Activated CD4-positive, alpha-beta T cell treated with anti-CD3 and anti-CD28 coated beads, Interleukin-2, amount 10 ng/mL, durations not matched to agents 24 days and 14 days (primary cell): ENCODE data around the gene AXIN2. TPM values are rescaled to one million over a fixed set of nuclear protein-coding genes. Genes with fewer than 3 reads are reported as not detected.
A peak's percentile ranks its signal among the peaks of the same experiment; 100 is the strongest.
"Not testable (repeated sequence)": the region's sequence is repeated elsewhere in the genome, so short reads cannot be mapped to it uniquely, and the experiment has no call there.

Experiments
- DNase-seq: peaks from one replicate; pipeline ENCODE4 v3.0.0; 2022
- H3K27ac Mint-ChIP-seq: one replicate; pipeline ENCODE4 v1.8.0; 2022; ENCODE audit warnings: mild to moderate bottlenecking, mixed read lengths
- H3K27me3 Mint-ChIP-seq: one replicate; pipeline ENCODE4 v1.8.0; 2022; ENCODE audit warnings: mixed read lengths
- H3K36me3 Mint-ChIP-seq: one replicate; pipeline ENCODE4 v1.8.0; 2022; ENCODE audit warnings: low read depth, mild to moderate bottlenecking, mixed read lengths
- H3K4me1 Mint-ChIP-seq: one replicate; pipeline ENCODE4 v1.8.0; 2021; ENCODE audit warnings: mixed read lengths
- H3K4me3 Mint-ChIP-seq: one replicate; pipeline ENCODE4 v1.8.0; 2022; ENCODE audit warnings: mild to moderate bottlenecking, moderate library complexity, mixed read lengths
- H3K9me3 Mint-ChIP-seq: one replicate; pipeline ENCODE4 v1.8.0; 2021; ENCODE audit warnings: mixed read lengths
- intact Hi-C: fragments of 100-400 bp; cut with micrococcal nuclease; formaldehyde crosslinking; loops from one replicate; pipeline ENCODE4 v1.15.1; 2023
- total RNA-seq: library from RNA; stranded (reverse); gene quantifications from 2 replicates; pipeline ENCODE4 v1.2.3, GENCODE V29; 2022

Gene AXIN2
- total RNA-seq, 1 donor from 2014 or later = 5.2 TPM

- H3K27me3 Mint-ChIP-seq = peaks cover 15% of the 10 kb centered on the region
- intact Hi-C loops = no loop called here
- peaks cover 7% of the 10 kb centered on the region for H3K9me3 Mint-ChIP-seq
- DNase-seq = no peak
- H3K4me3 Mint-ChIP-seq = no peak overlapping the region
- no peaks in the 10 kb centered on the region for H3K36me3 Mint-ChIP-seq
- no peak overlapping the region for H3K27ac Mint-ChIP-seq
- H3K4me1 Mint-ChIP-seq = peaks cover 2% of the 10 kb centered on the region
Observed at GRCh38 chr17:65489413-65490155, 71.9 kb downstream of the AXIN2 start.

- peaks cover 2% of the 10 kb centered on the region for H3K4me1 Mint-ChIP-seq
- H3K27ac Mint-ChIP-seq = no peak overlapping the region
- DNase-seq = no peak
Observed at GRCh38 chr17:65488665-65489064, 72.8 kb downstream of the AXIN2 start.

DNA sequence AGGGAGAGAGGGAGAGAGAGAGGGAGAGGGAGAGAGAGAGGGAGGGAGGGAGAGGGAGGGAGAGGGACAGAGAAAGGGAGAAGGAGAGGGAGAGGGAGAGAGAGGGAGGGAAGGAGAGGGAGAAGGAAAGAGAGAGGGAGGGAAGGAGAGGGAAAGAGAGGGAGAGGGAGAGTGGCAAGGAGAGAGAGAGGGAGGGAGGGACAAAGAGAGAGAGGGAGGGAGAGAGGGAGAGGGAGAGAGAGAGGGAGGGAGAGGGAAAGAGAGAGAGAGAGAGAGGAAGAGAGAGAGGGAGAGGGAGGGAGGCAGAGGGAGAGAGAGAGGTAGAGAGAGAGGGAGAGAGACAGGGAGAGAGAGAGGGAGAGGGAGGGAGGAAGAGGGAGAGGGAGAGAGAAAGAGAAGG, 73.5 kb downstream of the AXIN2 start:
- peaks cover 2% of the 10 kb centered on the region for H3K4me1 Mint-ChIP-seq
- H3K36me3 Mint-ChIP-seq = no peaks in the 10 kb centered on the region
- H3K4me3 Mint-ChIP-seq = no peak overlapping the region
- intact Hi-C loops = no loop called here
- no peak for DNase-seq
- H3K9me3 Mint-ChIP-seq = peaks cover 7% of the 10 kb centered on the region
- H3K27me3 Mint-ChIP-seq = peaks cover 15% of the 10 kb centered on the region
- no peak overlapping the region for H3K27ac Mint-ChIP-seq

More at GRCh38 chr17:65488665-65489064, 72.8 kb downstream of the AXIN2 start:
- H3K27me3 Mint-ChIP-seq = peaks cover 15% of the 10 kb centered on the region
- intact Hi-C loops = no loop called here
- no peaks in the 10 kb centered on the region for H3K36me3 Mint-ChIP-seq
- no peak overlapping the region for H3K4me3 Mint-ChIP-seq
- peaks cover 7% of the 10 kb centered on the region for H3K9me3 Mint-ChIP-seq

DNA sequence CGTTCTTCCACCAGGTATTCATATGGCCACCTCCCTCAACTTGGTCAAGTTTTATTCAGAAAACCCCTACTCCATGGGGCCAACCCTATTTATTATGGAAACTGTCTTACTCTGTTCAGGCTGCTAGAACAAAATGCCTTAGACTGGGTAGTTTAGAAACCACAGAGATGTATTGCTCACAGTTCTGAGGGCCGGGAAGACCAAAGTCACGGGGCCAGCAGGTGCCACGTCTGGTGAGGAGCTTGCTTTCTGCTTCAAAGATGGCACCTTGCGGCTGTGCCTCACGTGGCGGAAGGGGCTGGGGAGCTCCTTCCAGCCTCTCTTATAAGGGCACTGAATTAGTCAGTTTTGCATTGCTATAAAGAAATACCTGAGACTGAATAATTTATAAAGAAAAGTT, 74.3 kb downstream of the AXIN2 start:
- no peaks in the 10 kb centered on the region for H3K36me3 Mint-ChIP-seq
- H3K27ac Mint-ChIP-seq = no peak overlapping the region
- peaks cover 2% of the 10 kb centered on the region for H3K4me1 Mint-ChIP-seq
- no peak overlapping the region for H3K4me3 Mint-ChIP-seq
- H3K27me3 Mint-ChIP-seq = peaks cover 12% of the 10 kb centered on the region
- intact Hi-C loops = no loop called here
- peaks cover 7% of the 10 kb centered on the region for H3K9me3 Mint-ChIP-seq
- no peak for DNase-seq

DNA sequence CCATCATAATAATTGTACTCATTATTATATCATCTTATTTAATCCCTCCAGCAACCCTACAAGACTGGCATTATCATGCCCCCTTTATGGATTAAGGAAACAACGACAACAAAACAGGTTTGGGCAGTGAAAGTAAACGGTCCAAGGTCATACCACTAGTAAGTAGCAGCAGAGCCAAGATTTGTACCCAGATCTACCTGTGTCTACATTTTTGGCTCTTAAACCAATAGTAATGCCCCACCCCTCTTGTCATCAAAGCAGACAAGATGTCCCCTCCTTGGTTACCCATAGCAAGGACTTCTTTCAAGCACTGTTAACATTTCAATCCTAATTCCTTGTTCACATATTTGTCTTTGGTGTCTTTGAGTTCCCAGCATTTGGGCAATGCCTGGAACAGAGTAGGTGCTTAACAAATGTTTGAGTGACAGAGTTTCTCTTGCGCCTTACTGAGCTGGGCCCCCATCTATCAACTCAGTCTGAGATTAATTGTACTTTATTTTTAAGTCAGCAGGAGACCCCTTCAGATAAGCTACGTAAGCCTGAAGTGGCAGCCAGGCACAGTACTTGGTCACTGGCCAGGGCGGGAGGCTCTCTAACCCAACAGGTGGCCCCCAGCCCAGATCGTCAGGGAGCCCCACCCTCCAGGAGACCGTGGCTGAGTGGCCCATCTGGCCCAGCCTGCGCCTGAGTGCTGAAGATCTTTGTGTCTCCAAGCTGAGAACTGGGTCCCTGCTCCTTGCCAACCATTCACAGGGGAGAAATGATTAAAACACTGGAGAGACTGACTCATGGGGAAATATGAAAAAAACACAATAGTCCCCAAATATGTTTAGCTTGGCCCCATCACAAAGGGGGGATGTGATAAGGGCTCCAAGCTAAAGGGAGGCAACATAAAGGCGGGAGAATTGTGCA, 75.8 kb downstream of the AXIN2 start:
- intact Hi-C loops = no loop called here
- peaks cover 9% of the 10 kb centered on the region for H3K27me3 Mint-ChIP-seq
- H3K4me3 Mint-ChIP-seq = no peak overlapping the region
- H3K27ac Mint-ChIP-seq = peak overlapping the region; percentile 35
- H3K36me3 Mint-ChIP-seq = no peaks in the 10 kb centered on the region
- DNase-seq = no peak
- peaks cover 7% of the 10 kb centered on the region for H3K4me1 Mint-ChIP-seq
- H3K9me3 Mint-ChIP-seq = peaks cover 4% of the 10 kb centered on the region

DNA sequence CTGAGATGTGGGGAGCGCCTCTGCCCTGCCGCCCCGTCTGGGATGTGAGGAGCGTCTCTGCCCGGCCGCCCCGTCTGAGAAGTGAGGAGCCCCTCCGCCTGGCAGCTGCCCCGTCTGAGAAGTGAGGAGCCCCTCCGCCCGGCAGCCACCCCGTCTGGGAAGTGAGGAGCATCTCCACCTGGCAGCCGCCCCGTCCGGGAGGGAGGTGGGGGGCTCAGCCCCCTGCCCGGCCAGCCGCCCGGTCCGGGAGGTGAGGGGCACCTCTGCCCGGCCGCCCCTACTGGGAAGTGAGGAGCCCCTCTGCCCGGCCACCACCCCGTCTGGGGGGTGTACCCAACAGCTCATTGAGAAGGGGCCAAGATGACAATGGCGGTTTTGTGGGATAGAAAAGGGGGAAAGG, 77.0 kb downstream of the AXIN2 start:
- intact Hi-C loops, DNase-seq, H3K9me3 Mint-ChIP-seq: not testable (repeated sequence)

DNA sequence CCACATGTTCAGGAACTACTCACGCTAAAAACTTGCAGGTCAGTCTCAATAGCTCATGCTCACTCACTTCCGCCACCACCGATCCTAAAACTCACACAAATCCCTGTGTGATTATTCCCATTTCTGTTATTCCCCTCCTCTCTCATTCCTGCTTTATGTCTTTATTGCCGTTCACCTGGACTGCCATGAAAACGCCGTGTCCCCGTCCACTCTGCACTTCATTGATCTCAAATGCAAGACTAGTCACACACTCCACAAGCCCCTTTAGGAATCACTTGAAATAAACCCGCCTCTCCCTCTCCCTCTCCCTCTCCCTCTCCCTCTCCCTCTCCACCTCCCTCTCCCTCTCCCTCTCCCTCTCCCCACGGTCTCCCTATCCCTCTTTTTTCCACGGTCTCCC, 78.0 kb downstream of the AXIN2 start:
- H3K9me3 Mint-ChIP-seq = peaks cover 4% of the 10 kb centered on the region
- peaks cover 9% of the 10 kb centered on the region for H3K27me3 Mint-ChIP-seq
- no peak overlapping the region for H3K27ac Mint-ChIP-seq
- no peaks in the 10 kb centered on the region for H3K36me3 Mint-ChIP-seq
- DNase-seq = no peak
- H3K4me3 Mint-ChIP-seq = no peak overlapping the region
- peaks cover 8% of the 10 kb centered on the region for H3K4me1 Mint-ChIP-seq
- intact Hi-C loops = no loop called here

More for the DNA sequence above, 77.0 kb downstream of the AXIN2 start:
- H3K27me3 Mint-ChIP-seq, H3K4me3 Mint-ChIP-seq, H3K27ac Mint-ChIP-seq, H3K36me3 Mint-ChIP-seq, H3K4me1 Mint-ChIP-seq: not testable (repeated sequence)

GRCh38 chr17:65482201-65482600, 79.2 kb downstream of the AXIN2 start:
- DNase-seq = no peak
- Mint-ChIP-seq H3K4me3 (no peak overlapping the region), H3K27ac (no peak overlapping the region), H3K27me3 (peaks cover 7% of the 10 kb centered on the region), H3K36me3 (no peaks in the 10 kb centered on the region), H3K4me1 (peaks cover 7% of the 10 kb centered on the region), H3K9me3 (peaks cover 8% of the 10 kb centered on the region)
- intact Hi-C loops = no loop called here

GRCh38 chr17:65479282-65479681, 82.2 kb downstream of the AXIN2 start:
- Mint-ChIP-seq H3K36me3 (no peaks in the 10 kb centered on the region), H3K4me1 (peaks cover 7% of the 10 kb centered on the region), H3K27me3 (peaks cover 8% of the 10 kb centered on the region), H3K9me3 (peaks cover 15% of the 10 kb centered on the region), H3K27ac (no peak overlapping the region), H3K4me3 (no peak overlapping the region)
- DNase-seq = no peak
- intact Hi-C loops = no loop called here
